Fibroblast of lung (primary cell): Measurements from ENCODE around the gene LPP.

Source experiments
- CTCF ChIP-seq, 2 donors: IDR thresholded peaks in 1 of 2; conservative IDR thresholded peaks in 1 of 2; 1 replicate in 1 of 2; 2 replicates in 1 of 2; pipeline ENCODE4 v1.5.1; 2011 to 2012; ENCODE audit warnings: low read length in 2 of 2, control low read depth in 1 of 2, inconsistent platforms in 1 of 2, low read depth in 1 of 2, mild to moderate bottlenecking in 1 of 2
- EZH2 ChIP-seq: IDR thresholded peaks from 2 replicates; pipeline ENCODE4 v1.5.1; 2012; ENCODE audit warnings: low read length, control low read depth, mild to moderate bottlenecking; ENCODE audit errors: missing control alignments

- TF ChIP-seq CTCF (conservative IDR thresholded peaks at IDR 0.05 in 1 of 2, IDR thresholded peaks at IDR 0.05 in 1 of 2; ENCODE audit: low read depth in 1 of 2, low read length in 2 of 2) (no peak), EZH2 (no peak)
Measured at GRCh38 chr3:188899881-188900280, 745.9 kb downstream of the LPP start.
